ENCODE results near the gene SAMD4A.

The SAMD4A gene

GRCh38 chr14:54600717-54601109 is 33.8 kb downstream of the SAMD4A start:
- no peak overlapping the region for H3K27ac ChIP-seq
- H3K27me3 ChIP-seq, result no peaks in the 10 kb centered on the region
- TF ChIP-seq CTCF (IDR thresholded peaks at IDR 0.05), result no peak
- no peaks in the 10 kb centered on the region for H3K36me3 ChIP-seq
- no peaks in the 10 kb centered on the region for H3K4me1 ChIP-seq (ENCODE audit: control insufficient read depth in 1 of 2, insufficient read depth in 1 of 2, low read depth in 1 of 2, low read length in 1 of 2)
- H3K4me3 ChIP-seq (ENCODE audit: low read depth in 1 of 2, low read length in 1 of 2), result no peak overlapping the region
- no peaks in the 10 kb centered on the region for H3K9me3 ChIP-seq

- no peaks in the 10 kb centered on the region for H3K4me1 ChIP-seq (ENCODE audit: control insufficient read depth in 1 of 2, insufficient read depth in 1 of 2, low read depth in 1 of 2, low read length in 1 of 2)
- H3K9me3 ChIP-seq, result no peaks in the 10 kb centered on the region
- H3K36me3 ChIP-seq, result no peaks in the 10 kb centered on the region
- no peak for TF ChIP-seq CTCF (IDR thresholded peaks at IDR 0.05)
- no peak overlapping the region for H3K27ac ChIP-seq
- no peak overlapping the region for H3K4me3 ChIP-seq (ENCODE audit: low read depth in 1 of 2, low read length in 1 of 2)
- no peaks in the 10 kb centered on the region for H3K27me3 ChIP-seq
These were observed 36.4 kb downstream of the SAMD4A start for GRCh38 chr14:54603362-54603761.

- TF ChIP-seq CTCF (IDR thresholded peaks at IDR 0.05), result no peak
- Histone ChIP-seq H3K4me1 (ENCODE audit: control insufficient read depth in 1 of 2, insufficient read depth in 1 of 2, low read depth in 1 of 2, low read length in 1 of 2) (no peaks in the 10 kb centered on the region), H3K4me3 (ENCODE audit: low read depth in 1 of 2, low read length in 1 of 2) (no peak overlapping the region), H3K27me3 (no peaks in the 10 kb centered on the region), H3K9me3 (no peaks in the 10 kb centered on the region), H3K27ac (no peak overlapping the region), H3K36me3 (no peaks in the 10 kb centered on the region)
These were observed 39.2 kb downstream of the SAMD4A start for GRCh38 chr14:54606178-54606577.

GRCh38 chr14:54606631-54607133 is 39.8 kb downstream of the SAMD4A start:
- no peaks in the 10 kb centered on the region for H3K27me3 ChIP-seq
- H3K36me3 ChIP-seq, result no peaks in the 10 kb centered on the region
- no peaks in the 10 kb centered on the region for H3K9me3 ChIP-seq
- H3K4me1 ChIP-seq (ENCODE audit: control insufficient read depth in 1 of 2, insufficient read depth in 1 of 2, low read depth in 1 of 2, low read length in 1 of 2), result no peaks in the 10 kb centered on the region
- no peak for TF ChIP-seq CTCF (IDR thresholded peaks at IDR 0.05)
- H3K4me3 ChIP-seq (ENCODE audit: low read depth in 1 of 2, low read length in 1 of 2), result no peak overlapping the region
- H3K27ac ChIP-seq, result no peak overlapping the region

- no peak for TF ChIP-seq CTCF (IDR thresholded peaks at IDR 0.05)
- Histone ChIP-seq H3K9me3 (no peaks in the 10 kb centered on the region), H3K36me3 (no peaks in the 10 kb centered on the region), H3K4me1 (ENCODE audit: control insufficient read depth in 1 of 2, insufficient read depth in 1 of 2, low read depth in 1 of 2, low read length in 1 of 2) (no peaks in the 10 kb centered on the region), H3K4me3 (ENCODE audit: low read depth in 1 of 2, low read length in 1 of 2) (no peak overlapping the region), H3K27me3 (no peaks in the 10 kb centered on the region), H3K27ac (no peak overlapping the region)
These were observed 42.6 kb downstream of the SAMD4A start for GRCh38 chr14:54609576-54609975.
